GM19395 (cell line): Measurements from ENCODE around the gene QSOX1.
A peak's percentile ranks its signal among the peaks of the same experiment; 100 is the strongest.
"Not testable (repeated sequence)": the region's sequence is repeated elsewhere in the genome, so short reads cannot be mapped to it uniquely, and the experiment has no call there.

Experiments
- ATAC-seq: cut with Tn5 transposase; IDR thresholded peaks from one replicate; pipeline ENCODE4 v1.9.1; 2021; ENCODE audit warnings: mild to moderate bottlenecking, moderate library complexity; ENCODE audit not compliant: unreplicated experiment

QSOX1 gene

GRCh38 chr1:180154325-180155181 lies at the start of gene QSOX1:
Gene QSOX1 (plus strand): TSS chr1:180154869. CDS start chr1:180154908, 39 bp downstream.
- peak; percentile 87 for ATAC-seq

- ATAC-seq = no peak
Measured at GRCh38 chr1:180112091-180112490, 42.6 kb upstream of the QSOX1 start.

GRCh38 chr1:180112984-180113647 lies 41.6 kb upstream of the QSOX1 start:
- no peak for ATAC-seq

- no peak for ATAC-seq
Measured at GRCh38 chr1:180114396-180114945, 40.2 kb upstream of the QSOX1 start.

- no peak for ATAC-seq
Measured at GRCh38 chr1:180116964-180117763, 37.5 kb upstream of the QSOX1 start.

GRCh38 chr1:180117764-180118116 lies 36.9 kb upstream of the QSOX1 start:
- ATAC-seq = no peak

- ATAC-seq = no peak
Measured at GRCh38 chr1:180119837-180120236, 34.8 kb upstream of the QSOX1 start.

GRCh38 chr1:180123463-180123936 lies 31.2 kb upstream of the QSOX1 start:
- no peak for ATAC-seq

GRCh38 chr1:180130651-180131050 lies 24.0 kb upstream of the QSOX1 start:
- no peak for ATAC-seq

- ATAC-seq = no peak
Measured at GRCh38 chr1:180131510-180131909, 23.2 kb upstream of the QSOX1 start.

GRCh38 chr1:180133193-180133592 lies 21.5 kb upstream of the QSOX1 start:
- ATAC-seq = no peak

GRCh38 chr1:180133688-180134087 lies 21.0 kb upstream of the QSOX1 start:
- not testable (repeated sequence) for ATAC-seq

- ATAC-seq = no peak
Measured at GRCh38 chr1:180135535-180135934, 19.1 kb upstream of the QSOX1 start.

GRCh38 chr1:180136331-180136967 lies 18.2 kb upstream of the QSOX1 start:
- no peak for ATAC-seq

- ATAC-seq = no peak
Measured at GRCh38 chr1:180136968-180137356, 17.7 kb upstream of the QSOX1 start.

GRCh38 chr1:180137776-180138175 lies 16.9 kb upstream of the QSOX1 start:
- ATAC-seq = no peak

GRCh38 chr1:180141381-180141934 lies 13.2 kb upstream of the QSOX1 start:
- no peak for ATAC-seq

GRCh38 chr1:180143359-180143758 lies 11.3 kb upstream of the QSOX1 start:
- no peak for ATAC-seq

- ATAC-seq = no peak
Measured at GRCh38 chr1:180144659-180145357, 9.9 kb upstream of the QSOX1 start.

- no peak for ATAC-seq
Measured at GRCh38 chr1:180145446-180145845, 9.2 kb upstream of the QSOX1 start.
